NCI-H226 (cell line): ENCODE measurements around the gene NUBP2.
"Not testable (repeated sequence)": the region's sequence is repeated elsewhere in the genome, so short reads cannot be mapped to it uniquely, and the experiment has no call there.

Experiments used
- DNase-seq: peaks from one replicate; pipeline ENCODE4 v3.0.0-alpha.2; 2015

Gene NUBP2

GRCh38 chr16:1787056-1787321 is 4.2 kb downstream of the NUBP2 start:
- DNase-seq: no peak

GRCh38 chr16:1787322-1788094 is 4.7 kb downstream of the NUBP2 start:
- no peak for DNase-seq

GRCh38 chr16:1788095-1788707 is 5.4 kb downstream of the NUBP2 start:
- no peak for DNase-seq

- no peak for DNase-seq
Observed at GRCh38 chr16:1788708-1789100, 5.9 kb downstream of the NUBP2 start.

GRCh38 chr16:1789643-1790045 is 6.9 kb downstream of the NUBP2 start:
- DNase-seq: no peak

- no peak for DNase-seq
Observed at GRCh38 chr16:1790261-1790610, 7.5 kb downstream of the NUBP2 start.

- no peak for DNase-seq
Observed at GRCh38 chr16:1790611-1791255, 8.0 kb downstream of the NUBP2 start.

- no peak for DNase-seq
Observed at GRCh38 chr16:1791256-1791942, 8.6 kb downstream of the NUBP2 start.

GRCh38 chr16:1791943-1792812 is 9.4 kb downstream of the NUBP2 start:
- DNase-seq: no peak

GRCh38 chr16:1792836-1793577 is 10.2 kb downstream of the NUBP2 start:
- no peak for DNase-seq

GRCh38 chr16:1793578-1794220 is 10.9 kb downstream of the NUBP2 start, which contains the start of gene IGFALS:
Gene IGFALS, minus strand, starts transcription at chr16:1793705. Its CDS starts 53 bp downstream, at chr16:1793652.
- no peak for DNase-seq

GRCh38 chr16:1794221-1794871 is 11.6 kb downstream of the NUBP2 start:
- no peak for DNase-seq

GRCh38 chr16:1794908-1795666 is 12.3 kb downstream of the NUBP2 start:
- no peak for DNase-seq

GRCh38 chr16:1799263-1799662 is 16.5 kb downstream of the NUBP2 start:
- DNase-seq: not testable (repeated sequence)

- DNase-seq: no peak
Observed at GRCh38 chr16:1800701-1801100, 17.9 kb downstream of the NUBP2 start.

GRCh38 chr16:1807626-1808025 is 24.9 kb downstream of the NUBP2 start:
- DNase-seq: no peak

- no peak for DNase-seq
Observed at GRCh38 chr16:1808691-1809090, 25.9 kb downstream of the NUBP2 start.

- no peak for DNase-seq
Observed at GRCh38 chr16:1809281-1809801, 26.6 kb downstream of the NUBP2 start.

GRCh38 chr16:1810106-1810505 is 27.3 kb downstream of the NUBP2 start:
- no peak for DNase-seq

GRCh38 chr16:1810536-1810935 is 27.8 kb downstream of the NUBP2 start:
- DNase-seq: no peak
